Activated CD8-positive, alpha-beta T cell treated with anti-CD3 and anti-CD28 coated beads for 36 hours (primary cell): ENCODE data around the gene OR2A14. TPM values are rescaled to one million over a fixed set of nuclear protein-coding genes. Genes with fewer than 3 reads are reported as not detected.

Source experiments
- ATAC-seq: fragments of 200-7000 bp; cut with Tn5 transposase; one replicate; pipeline ENCODE4 v1.10.0; 2021; ENCODE audit warnings: mild to moderate bottlenecking, moderate library complexity
- CTCF ChIA-PET: fragments of 350-600 bp; sonication (Branson Sonifier 250); formaldehyde crosslinking; loops from one replicate; lab custom pipeline; 2021; ENCODE audit warnings: antibody characterized with exemption; lab: Charles Lee
- POLR2A ChIA-PET: fragments of 350-600 bp; sonication (Branson Sonifier 250); formaldehyde crosslinking; loops from one replicate; lab custom pipeline; 2021; ENCODE audit warnings: antibody characterized with exemption; lab: Charles Lee
- DNase-seq: peaks from one replicate; pipeline ENCODE4 v3.0.0-alpha.2; 2020
- H3K27ac Mint-ChIP-seq: one replicate; pipeline ENCODE4 v1.8.0; 2021; ENCODE audit warnings: mild to moderate bottlenecking, mixed read lengths
- H3K27me3 Mint-ChIP-seq: one replicate; pipeline ENCODE4 v1.8.0; 2021; ENCODE audit warnings: mixed read lengths
- H3K36me3 Mint-ChIP-seq: one replicate; pipeline ENCODE4 v1.8.0; 2021; ENCODE audit warnings: low read depth, mixed read lengths
- H3K4me1 Mint-ChIP-seq: one replicate; pipeline ENCODE4 v1.8.0; 2021; ENCODE audit warnings: low read depth, mixed read lengths
- H3K4me3 Mint-ChIP-seq: one replicate; pipeline ENCODE4 v1.8.0; 2021; ENCODE audit warnings: mild to moderate bottlenecking, moderate library complexity, mixed read lengths
- H3K9me3 Mint-ChIP-seq: one replicate; pipeline ENCODE4 v1.8.0; 2021; ENCODE audit warnings: mixed read lengths
- intact Hi-C: fragments of 100-400 bp; cut with micrococcal nuclease; formaldehyde crosslinking; loops from one replicate; pipeline ENCODE4 v1.10.0; 2022
- total RNA-seq, 2 experiments: library from RNA; stranded (reverse); gene quantifications; one replicate each; pipeline ENCODE4 v1.2.3, GENCODE V29; 2021
- TF ChIP-seq, protein P1 (sequence below): fragments of 200-600 bp; IDR thresholded peaks from one replicate; pipeline ENCODE4 v1.8.0; 2022; ENCODE audit warnings: antibody characterized with exemption, mild to moderate bottlenecking

The OR2A14 gene
- total RNA-seq, 2 experiments from 2014 or later, result not detected

DNA sequence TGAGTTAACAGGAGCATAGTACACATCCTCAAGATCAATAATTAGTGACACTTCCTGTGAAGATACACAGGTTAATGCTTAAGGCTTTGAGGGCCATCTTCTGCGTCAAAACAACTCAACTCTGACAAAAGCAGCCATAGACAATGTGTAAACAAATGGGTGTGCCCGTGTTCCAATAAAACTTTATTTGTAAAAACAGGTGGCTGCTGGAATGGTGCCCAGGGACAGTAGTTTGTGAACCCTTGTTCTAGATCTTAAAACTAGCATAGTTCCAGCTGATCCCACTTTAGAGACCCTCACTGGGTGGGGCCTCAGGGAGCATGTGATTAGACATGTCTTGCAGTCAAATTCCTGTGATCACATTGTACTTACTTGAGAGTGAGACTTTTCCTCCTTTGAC, 7.8 kb downstream of the OR2A14 start:
- peaks cover 4% of the 10 kb centered on the region for H3K4me1 Mint-ChIP-seq
- H3K9me3 Mint-ChIP-seq, result no peaks in the 10 kb centered on the region
- ChIA-PET CTCF (no interaction called here), POLR2A (no interaction called here)
- no peak for DNase-seq
- no peaks in the 10 kb centered on the region for H3K36me3 Mint-ChIP-seq
- no peak overlapping the region for H3K4me3 Mint-ChIP-seq
- intact Hi-C loops, result no loop called here
- TF ChIP-seq, protein P1, sequence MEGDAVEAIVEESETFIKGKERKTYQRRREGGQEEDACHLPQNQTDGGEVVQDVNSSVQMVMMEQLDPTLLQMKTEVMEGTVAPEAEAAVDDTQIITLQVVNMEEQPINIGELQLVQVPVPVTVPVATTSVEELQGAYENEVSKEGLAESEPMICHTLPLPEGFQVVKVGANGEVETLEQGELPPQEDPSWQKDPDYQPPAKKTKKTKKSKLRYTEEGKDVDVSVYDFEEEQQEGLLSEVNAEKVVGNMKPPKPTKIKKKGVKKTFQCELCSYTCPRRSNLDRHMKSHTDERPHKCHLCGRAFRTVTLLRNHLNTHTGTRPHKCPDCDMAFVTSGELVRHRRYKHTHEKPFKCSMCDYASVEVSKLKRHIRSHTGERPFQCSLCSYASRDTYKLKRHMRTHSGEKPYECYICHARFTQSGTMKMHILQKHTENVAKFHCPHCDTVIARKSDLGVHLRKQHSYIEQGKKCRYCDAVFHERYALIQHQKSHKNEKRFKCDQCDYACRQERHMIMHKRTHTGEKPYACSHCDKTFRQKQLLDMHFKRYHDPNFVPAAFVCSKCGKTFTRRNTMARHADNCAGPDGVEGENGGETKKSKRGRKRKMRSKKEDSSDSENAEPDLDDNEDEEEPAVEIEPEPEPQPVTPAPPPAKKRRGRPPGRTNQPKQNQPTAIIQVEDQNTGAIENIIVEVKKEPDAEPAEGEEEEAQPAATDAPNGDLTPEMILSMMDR, result no peak
- no peaks in the 10 kb centered on the region for H3K27me3 Mint-ChIP-seq
- H3K27ac Mint-ChIP-seq, result no peak overlapping the region
- no peak for ATAC-seq

DNA sequence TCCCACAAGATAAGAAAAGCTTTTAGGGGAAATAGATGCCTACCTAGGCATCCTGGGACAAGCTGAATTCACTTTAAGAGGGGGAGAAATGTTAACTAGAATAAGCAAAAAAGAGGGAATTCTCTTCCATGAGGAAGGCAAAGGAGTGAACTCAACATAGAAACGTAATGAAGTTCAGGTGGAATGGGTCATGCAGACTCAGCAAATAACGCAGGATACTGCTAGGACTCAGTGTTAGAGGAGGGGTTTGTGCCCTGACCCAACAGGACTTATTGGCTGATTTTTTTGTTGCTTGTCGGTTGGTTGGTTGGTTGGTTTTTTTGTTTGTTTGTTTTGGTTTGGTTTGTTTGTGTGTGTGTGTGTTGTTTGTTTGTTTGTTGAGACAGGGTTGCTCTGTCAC, 9.3 kb downstream of the OR2A14 start:
- Mint-ChIP-seq H3K4me1 (no peaks in the 10 kb centered on the region), H3K27me3 (no peaks in the 10 kb centered on the region), H3K9me3 (no peaks in the 10 kb centered on the region), H3K36me3 (no peaks in the 10 kb centered on the region), H3K4me3 (no peak overlapping the region), H3K27ac (no peak overlapping the region)
- POLR2A ChIA-PET, result no interaction called here
- CTCF ChIA-PET, result no interaction called here
- intact Hi-C loops, result no loop called here
- TF ChIP-seq, protein P1, result no peak
- ATAC-seq (no peak), DNase-seq (no peak)

DNA sequence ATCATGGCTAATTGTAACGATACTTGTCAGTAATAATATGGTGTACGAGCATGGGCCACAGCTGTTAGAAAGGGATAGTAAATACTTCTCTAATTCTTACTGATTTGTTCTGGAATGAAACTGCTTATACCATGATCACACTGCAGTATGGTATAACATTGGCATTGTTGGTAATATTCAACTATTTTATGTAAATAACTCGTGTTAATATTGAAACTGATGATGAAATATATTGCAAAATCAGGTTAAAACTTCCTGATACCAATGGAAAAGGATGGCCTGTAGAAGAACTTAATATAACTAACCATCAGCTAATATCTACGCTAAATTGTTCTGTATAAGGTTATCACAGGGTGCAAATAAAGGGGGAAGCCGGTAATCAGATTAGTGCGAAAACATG, 10.3 kb downstream of the OR2A14 start:
- TF ChIP-seq, protein P1, result no peak
- no peak overlapping the region for H3K27ac Mint-ChIP-seq
- no peaks in the 10 kb centered on the region for H3K9me3 Mint-ChIP-seq
- no peaks in the 10 kb centered on the region for H3K27me3 Mint-ChIP-seq
- ChIA-PET POLR2A (no interaction called here), CTCF (interaction anchor here (1.7 kb wide), 1 partner anchor 70 kb away, joined by 3 read pairs; no protein-coding TSS in a partner anchor)
- intact Hi-C loops, result no loop called here
- no peaks in the 10 kb centered on the region for H3K4me1 Mint-ChIP-seq
- no peak overlapping the region for H3K4me3 Mint-ChIP-seq
- DNase-seq (no peak), ATAC-seq (no peak)
- no peaks in the 10 kb centered on the region for H3K36me3 Mint-ChIP-seq

DNA sequence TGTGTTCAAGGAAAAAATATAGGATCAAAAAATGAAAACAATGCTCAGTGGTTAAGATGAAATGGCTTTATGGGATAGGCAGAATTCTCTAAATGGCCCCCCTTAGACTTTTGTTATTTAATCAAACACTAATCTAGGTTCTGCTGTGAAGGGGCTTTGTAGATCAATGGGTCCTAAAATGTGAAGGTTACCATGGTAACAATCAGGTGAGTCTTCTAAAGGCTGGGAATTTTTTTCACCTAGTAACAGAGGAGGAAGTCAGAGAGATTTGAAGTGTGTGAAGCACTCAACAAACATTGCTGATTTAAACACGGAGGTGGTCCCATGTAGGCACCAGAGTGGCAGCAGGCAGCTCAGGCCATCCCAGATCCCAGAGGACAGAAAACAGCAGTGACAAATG, 11.1 kb downstream of the OR2A14 start:
- intact Hi-C loops, result no loop called here
- Mint-ChIP-seq H3K27ac (no peak overlapping the region), H3K4me3 (no peak overlapping the region), H3K27me3 (no peaks in the 10 kb centered on the region), H3K36me3 (no peaks in the 10 kb centered on the region), H3K4me1 (no peaks in the 10 kb centered on the region), H3K9me3 (no peaks in the 10 kb centered on the region)
- TF ChIP-seq, protein P1, result no peak
- ChIA-PET POLR2A (no interaction called here), CTCF (interaction anchor here (1.7 kb wide), 1 partner anchor 71 kb away, joined by 3 read pairs; no protein-coding TSS in a partner anchor)
- DNase-seq, result no peak
- no peak for ATAC-seq

DNA sequence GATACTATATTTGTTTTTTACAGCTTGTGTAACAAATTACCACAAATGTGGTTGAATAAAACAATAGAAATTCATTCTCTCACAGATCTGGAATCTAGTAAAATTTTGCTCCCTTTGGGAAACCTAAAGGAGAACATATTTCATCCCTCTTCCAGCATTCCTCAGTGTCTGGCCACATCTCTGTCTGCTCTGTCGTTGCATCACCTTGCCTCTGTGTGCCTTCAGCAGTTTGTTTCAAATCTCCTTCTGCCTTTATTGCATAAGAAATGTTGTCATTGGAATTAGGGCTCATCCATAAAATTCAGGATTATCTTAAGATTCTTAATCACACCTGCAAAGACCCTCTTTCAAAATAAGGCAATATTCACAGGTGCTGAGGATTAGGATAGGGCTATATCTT, 14.5 kb downstream of the OR2A14 start:
- no peak for DNase-seq
- Mint-ChIP-seq H3K27ac (no peak overlapping the region), H3K4me1 (no peaks in the 10 kb centered on the region), H3K9me3 (no peaks in the 10 kb centered on the region), H3K4me3 (no peak overlapping the region), H3K27me3 (peaks cover 1% of the 10 kb centered on the region), H3K36me3 (no peaks in the 10 kb centered on the region)
- TF ChIP-seq, protein P1, result no peak
- POLR2A ChIA-PET, result no interaction called here
- CTCF ChIA-PET, result interaction anchor here (3.1 kb wide), 1 partner anchor 9 kb away, joined by 22 read pairs; no protein-coding TSS in a partner anchor
- intact Hi-C loops, result no loop called here
- ATAC-seq, result no peak
